Right lobe of liver (tissue), 4 donors: ENCODE results near the gene CCDC121.

Experiments
- POLR2A ChIP-seq: fragments of 450-650 bp; IDR thresholded peaks from one replicate; pipeline ENCODE4 v1.6.1; 2017; ENCODE audit warnings: antibody characterized with exemption, mild to moderate bottlenecking
- TF ChIP-seq, protein P1 (sequence below), 4 donors: fragments of 200-600 bp in 3 of 4; fragments of 450-650 bp in 1 of 4; IDR thresholded peaks; one replicate each; pipeline versions ENCODE4 v1.5.1 to v1.8.0; 2016 to 2022; ENCODE audit warnings: antibody characterized with exemption in 4 of 4, mild to moderate bottlenecking in 2 of 4
- donor health status: DM: no; HTN: no; CAD: no.
- donor health status: DM: no; HTN: no; CAD: no.
- donor health status: DM: no; HTN: yes; CAD: no.

DNA sequence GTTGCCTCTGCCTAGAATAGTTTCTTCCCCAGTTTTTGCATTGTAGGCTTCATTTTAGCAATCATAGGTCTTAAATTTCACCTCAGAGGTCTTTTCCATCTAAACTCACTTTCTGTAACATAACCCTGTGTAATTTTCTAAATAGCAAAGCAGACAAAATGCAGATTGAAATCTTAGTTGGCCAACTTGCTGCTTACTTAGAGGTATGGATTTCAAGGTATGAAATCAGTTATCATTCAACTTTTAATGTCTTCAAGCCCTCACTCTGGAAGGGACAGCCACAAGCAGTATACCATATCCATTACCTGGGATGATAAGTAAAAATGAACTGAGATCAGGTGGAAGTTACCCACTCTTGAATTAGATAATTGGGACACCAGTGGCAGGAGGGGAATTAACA lies 3.9 kb downstream of the CCDC121 start:
- no peak for TF ChIP-seq POLR2A
- TF ChIP-seq, protein P1, sequence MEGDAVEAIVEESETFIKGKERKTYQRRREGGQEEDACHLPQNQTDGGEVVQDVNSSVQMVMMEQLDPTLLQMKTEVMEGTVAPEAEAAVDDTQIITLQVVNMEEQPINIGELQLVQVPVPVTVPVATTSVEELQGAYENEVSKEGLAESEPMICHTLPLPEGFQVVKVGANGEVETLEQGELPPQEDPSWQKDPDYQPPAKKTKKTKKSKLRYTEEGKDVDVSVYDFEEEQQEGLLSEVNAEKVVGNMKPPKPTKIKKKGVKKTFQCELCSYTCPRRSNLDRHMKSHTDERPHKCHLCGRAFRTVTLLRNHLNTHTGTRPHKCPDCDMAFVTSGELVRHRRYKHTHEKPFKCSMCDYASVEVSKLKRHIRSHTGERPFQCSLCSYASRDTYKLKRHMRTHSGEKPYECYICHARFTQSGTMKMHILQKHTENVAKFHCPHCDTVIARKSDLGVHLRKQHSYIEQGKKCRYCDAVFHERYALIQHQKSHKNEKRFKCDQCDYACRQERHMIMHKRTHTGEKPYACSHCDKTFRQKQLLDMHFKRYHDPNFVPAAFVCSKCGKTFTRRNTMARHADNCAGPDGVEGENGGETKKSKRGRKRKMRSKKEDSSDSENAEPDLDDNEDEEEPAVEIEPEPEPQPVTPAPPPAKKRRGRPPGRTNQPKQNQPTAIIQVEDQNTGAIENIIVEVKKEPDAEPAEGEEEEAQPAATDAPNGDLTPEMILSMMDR (IDR thresholded peaks at IDR 0.05), result no peak
